A549 (cell line): ENCODE data around the gene RRP15. TPM values are rescaled to one million over a fixed set of nuclear protein-coding genes. Genes with fewer than 3 reads are reported as not detected.

ENCODE experiments used
- ATAC-seq, 2 experiments: fragments of 200-7000 bp in 1 of 2; fragments of >200 bp in 1 of 2; cut with Nextera tagmentation in 1 of 2; cut with Tn5 transposase in 1 of 2; 3 replicates each; pipeline versions ENCODE4 v1.8.0 to v1.9.1; 2018 to 2020; ENCODE audit warnings: mild to moderate bottlenecking in 1 of 2, moderate library complexity in 1 of 2
- CTCF ChIA-PET: fragments of 300-600 bp; sonication (Branson Sonifier 250); formaldehyde crosslinking; extraction: SDS; loops from one replicate; lab custom pipeline; 2021; ENCODE audit warnings: antibody characterized with exemption, inconsistent platforms; lab: Yijun Ruan, JAX
- POLR2A ChIA-PET: fragments of 350-600 bp; formaldehyde crosslinking; extraction: SDS; loops from one replicate; lab custom pipeline; 2021; ENCODE audit warnings: antibody characterized with exemption, inconsistent platforms; lab: Yijun Ruan, JAX
- DNase-seq, 2 experiments: peaks; one replicate each; pipeline versions ENCODE4 v3.0.0 to v3.0.0-alpha.2; 2011 to 2016; ENCODE audit warnings: low read depth in 1 of 2, low spot score in 1 of 2
- FAIRE-seq: peaks from 2 replicates; lab custom pipeline; 2011; peaks lifted over from hg19 to GRCh38; lab: Jason Lieb, UNC
- H3K27ac ChIP-seq, 2 experiments: fragments of >200 bp; sonication (Bioruptor Twin); formaldehyde crosslinking; 3 replicates each; pipeline ENCODE4 v1.5.1; 2016 to 2017
- H3K4me1 ChIP-seq: fragments of >200 bp; sonication (Bioruptor Twin); formaldehyde crosslinking; 3 replicates; pipeline ENCODE4 v1.6.1; 2016
- H3K4me2 ChIP-seq: fragments of >200 bp; sonication (Bioruptor Twin); formaldehyde crosslinking; 3 replicates; pipeline ENCODE4 v1.6.1; 2016
- H3K4me3 ChIP-seq: fragments of >200 bp; sonication (Bioruptor Twin); formaldehyde crosslinking; 3 replicates; pipeline ENCODE4 v1.5.1; 2016
- H3K9me3 ChIP-seq: fragments of >200 bp; sonication (Bioruptor Twin); formaldehyde crosslinking; 3 replicates; pipeline ENCODE4 v1.6.1; 2016
- CBX2 ChIP-seq: fragments of 200-600 bp; sonication (generic); IDR thresholded peaks from 2 replicates; pipeline ENCODE4 v1.6.1; 2016; ENCODE audit warnings: low read depth, mild to moderate bottlenecking, borderline replicate concordance
- CBX8 ChIP-seq: fragments of 200-600 bp; sonication (generic); IDR thresholded peaks from 2 replicates; pipeline ENCODE4 v1.6.1; 2016
- CEBPB ChIP-seq, 2 experiments: fragments of >200 bp in 1 of 2; sonication (Bioruptor Twin) in 1 of 2; formaldehyde crosslinking in 1 of 2; IDR thresholded peaks; 2 replicates each; pipeline ENCODE4 v1.6.1; 2012 to 2016
- EHMT2 ChIP-seq: fragments of 200-600 bp; sonication (generic); IDR thresholded peaks from 2 replicates; pipeline ENCODE4 v1.6.1; 2016; ENCODE audit warnings: antibody characterized with exemption, low read depth, mild to moderate bottlenecking, moderate library complexity
- ESRRA ChIP-seq: fragments of 150-350 bp; IDR thresholded peaks from 2 replicates; pipeline ENCODE4 v1.6.1; 2014; ENCODE audit warnings: mild to moderate bottlenecking, low read length, borderline replicate concordance
- HDAC2 ChIP-seq: fragments of 200-600 bp; sonication (generic); IDR thresholded peaks from 2 replicates; pipeline ENCODE4 v1.6.1; 2016
- HOXA7 ChIP-seq: fragments of 250-450 bp; sonication (Bioruptor Pico); IDR thresholded peaks from 2 replicates; pipeline ENCODE4 v1.5.0; 2020; ENCODE audit warnings: mild to moderate bottlenecking, moderate library complexity
- JUNB ChIP-seq: fragments of >200 bp; sonication (Bioruptor Twin); formaldehyde crosslinking; IDR thresholded peaks from 2 replicates; pipeline ENCODE4 v1.6.1; 2016
- KDM1A ChIP-seq: fragments of 200-600 bp; sonication (generic); IDR thresholded peaks from 2 replicates; pipeline ENCODE4 v1.6.1; 2016; ENCODE audit warnings: low read depth, mild to moderate bottlenecking
- KDM5A ChIP-seq: fragments of 200-600 bp; sonication (generic); IDR thresholded peaks from 2 replicates; pipeline ENCODE4 v1.6.1; 2016; ENCODE audit warnings: antibody characterized with exemption, mild to moderate bottlenecking
- MAFK ChIP-seq: fragments of 450-650 bp; IDR thresholded peaks from 2 replicates; pipeline ENCODE4 v1.6.1; 2014; ENCODE audit not compliant: partially characterized antibody
- POLR2A ChIP-seq: IDR thresholded peaks from 2 replicates; pipeline ENCODE4 v1.6.1; 2012; ENCODE audit warnings: mild to moderate bottlenecking, low read length
- POLR2AphosphoS2 ChIP-seq: conservative IDR thresholded peaks from 2 replicates; pipeline ENCODE4 v1.6.1; 2012; ENCODE audit warnings: low read length, improper control_type of control experiment, inconsistent platforms
- TFCP2L1 ChIP-seq: fragments of 250-450 bp; sonication (Bioruptor Pico); IDR thresholded peaks from 2 replicates; pipeline ENCODE4 v1.5.0; 2021; ENCODE audit warnings: mild to moderate bottlenecking
- ZC3H11A ChIP-seq: fragments of 450-650 bp; IDR thresholded peaks from 2 replicates; pipeline ENCODE4 v1.6.1; 2014; ENCODE audit warnings: antibody characterized with exemption, mild to moderate bottlenecking
- ZSCAN20 ChIP-seq: fragments of 250-450 bp; sonication (Bioruptor Pico); IDR thresholded peaks from 2 replicates; pipeline ENCODE4 v1.8.0; 2022; ENCODE audit warnings: mild to moderate bottlenecking, moderate library complexity
- WGBS: methylation state at CpG from one replicate; pipeline ENCODE4 v1.1.6; 2017; ENCODE audit errors: missing lambda C conversion rate; 5-methylcytosine and 5-hydroxymethylcytosine counted together
- polyA plus RNA-seq, 4 experiments: library from polyadenylated mRNA; depleted of rRNA in 3 of 4; stranded (reverse); fragments of >200 nt; fragmentation: RNase III in 1 of 4; extraction: RNeasy Plus Mini Kit Qiagen cat#74134 plus additional on column Dnase treatment in 1 of 4; gene quantifications; 2 replicates in 3 of 4; 3 replicates in 1 of 4; pipeline ENCODE4 v1.2.3, GENCODE V29; 2011 to 2017
- TF ChIP-seq, protein P1 (sequence below): IDR thresholded peaks from 2 replicates; pipeline ENCODE4 v1.6.1; 2012
- TF ChIP-seq, protein P2 (sequence below): fragments of >200 bp; sonication (Bioruptor Twin); formaldehyde crosslinking; IDR thresholded peaks from 3 replicates; pipeline ENCODE4 v1.5.1; 2016
- TF ChIP-seq, protein P3 (sequence below): IDR thresholded peaks from 2 replicates; pipeline ENCODE4 v1.6.1; 2012
- TF ChIP-seq, protein P4 (sequence below): fragments of >200 bp; sonication (Bioruptor Twin); formaldehyde crosslinking; IDR thresholded peaks from 2 replicates; pipeline ENCODE4 v1.6.1; 2016

Gene RRP15
- polyA plus RNA-seq, 2 of the 4 experiments (the other 2 are of a cell fraction) = 15.6 to 19.5 TPM

DNA sequence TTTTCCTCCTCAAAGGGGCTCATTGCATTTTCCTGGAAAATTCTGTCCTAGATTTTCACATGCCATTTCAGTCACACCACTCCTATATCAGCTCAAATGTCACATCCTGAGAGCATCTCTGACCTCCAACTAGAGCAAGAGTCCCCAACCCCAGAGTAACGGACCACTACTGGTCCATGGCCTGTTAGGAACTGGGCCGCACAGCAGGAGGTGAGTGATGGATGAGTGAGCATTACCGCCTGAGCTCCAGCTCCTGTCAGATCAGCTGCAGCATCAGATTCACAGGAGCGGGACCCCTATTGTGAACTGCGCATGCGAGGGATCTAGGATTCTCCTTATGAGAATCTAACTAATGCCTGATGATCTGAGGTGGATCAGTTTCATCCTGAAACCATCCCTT lies 12.7 kb upstream of the RRP15 start (continued):
- TF ChIP-seq CBX2 (no peak), EHMT2 (no peak), JUNB (no peak)
- TF ChIP-seq, all 56 proteins: peak for 0

DNA sequence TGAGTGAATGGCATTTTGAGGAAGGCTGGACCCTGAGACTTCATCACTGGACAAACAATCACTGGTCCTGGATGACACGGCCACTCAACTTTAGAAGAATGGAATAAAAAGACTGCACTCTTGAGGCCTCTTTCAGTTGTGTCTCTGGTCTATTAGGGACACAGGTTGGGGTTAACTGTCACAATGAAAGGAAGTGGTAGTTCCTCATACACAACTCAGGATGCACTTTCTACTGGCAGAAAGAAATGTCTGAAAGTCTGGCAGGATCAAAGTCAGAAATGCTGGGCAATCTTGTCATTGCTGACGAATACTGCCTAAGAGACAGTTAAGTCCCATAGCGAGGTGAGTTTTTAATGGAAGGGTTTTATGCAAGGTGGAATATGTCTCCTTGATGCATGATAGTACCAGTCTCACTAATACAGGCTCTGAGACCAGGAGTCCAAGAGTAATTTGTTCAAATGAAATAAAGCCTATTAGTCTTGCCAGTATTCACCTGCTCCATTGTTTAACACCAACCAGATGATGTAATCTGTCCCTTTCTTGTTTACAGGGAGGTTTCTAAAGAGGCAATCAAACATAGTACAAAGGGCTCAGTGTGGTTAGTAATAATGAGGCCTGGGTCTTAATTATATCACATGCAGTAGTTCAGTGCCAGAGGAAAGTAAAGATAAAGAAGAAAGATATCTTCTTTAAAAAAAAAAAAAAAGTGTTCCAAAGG lies 11.2 kb upstream of the RRP15 start:
- no peak overlapping the region for H3K4me3 ChIP-seq
- TF ChIP-seq ESRRA = no peak
- TF ChIP-seq CBX8 = no peak
- no peak for TF ChIP-seq POLR2A
- TF ChIP-seq HOXA7 = no peak
- no peak for TF ChIP-seq ZC3H11A
- TF ChIP-seq, protein P1, sequence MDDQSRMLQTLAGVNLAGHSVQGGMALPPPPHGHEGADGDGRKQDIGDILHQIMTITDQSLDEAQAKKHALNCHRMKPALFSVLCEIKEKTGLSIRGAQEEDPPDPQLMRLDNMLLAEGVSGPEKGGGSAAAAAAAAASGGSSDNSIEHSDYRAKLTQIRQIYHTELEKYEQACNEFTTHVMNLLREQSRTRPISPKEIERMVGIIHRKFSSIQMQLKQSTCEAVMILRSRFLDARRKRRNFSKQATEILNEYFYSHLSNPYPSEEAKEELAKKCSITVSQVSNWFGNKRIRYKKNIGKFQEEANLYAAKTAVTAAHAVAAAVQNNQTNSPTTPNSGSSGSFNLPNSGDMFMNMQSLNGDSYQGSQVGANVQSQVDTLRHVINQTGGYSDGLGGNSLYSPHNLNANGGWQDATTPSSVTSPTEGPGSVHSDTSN = no peak
- no peak for TF ChIP-seq KDM5A
- no peak for TF ChIP-seq TFCP2L1 (CRISPR knock-in tag)
- TF ChIP-seq EHMT2 = no peak
- TF ChIP-seq CEBPB (IDR thresholded peaks at IDR 0.05) = no peak
- TF ChIP-seq JUNB = no peak
- no peak overlapping the region for H3K27ac ChIP-seq
- ChIA-PET POLR2A (interaction anchor here (2.4 kb wide), 1 partner anchor 11 kb away, joined by 7 read pairs; the partner anchor contains the start of gene RRP15), CTCF (interaction anchor here (1.1 kb wide), 1 partner anchor 22 kb away, joined by 3 read pairs; no protein-coding TSS in a partner anchor)
- WGBS = 39% methylated on average over 3 of the region's 3 CpGs
- H3K4me1 ChIP-seq = no peaks in the 10 kb centered on the region
- H3K4me2 ChIP-seq = no peak overlapping the region
- FAIRE-seq (no peak), ATAC-seq (no peak), DNase-seq (no peak)
- no peaks in the 10 kb centered on the region for H3K9me3 ChIP-seq

DNA sequence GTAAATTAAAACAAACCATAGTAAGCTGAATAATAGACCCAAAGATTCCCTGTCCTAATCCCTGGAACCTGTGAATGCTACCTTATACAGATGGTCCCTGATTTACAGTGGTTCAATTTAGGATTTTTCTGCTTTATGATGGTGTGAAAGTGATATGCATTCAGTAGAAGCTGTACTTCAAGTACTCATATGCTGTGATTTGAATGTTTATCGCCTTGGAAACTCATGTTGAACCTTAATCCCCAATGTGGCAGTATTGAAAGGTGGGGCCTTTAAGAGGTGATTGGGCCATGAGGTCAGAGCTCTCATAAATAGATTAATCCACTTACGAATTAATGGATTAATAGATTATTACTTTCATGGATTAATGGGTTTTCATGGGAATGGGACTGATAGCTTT lies 10.6 kb upstream of the RRP15 start:
- WGBS = 46% methylated on average over 2 of the region's 2 CpGs
- POLR2A ChIA-PET = interaction anchor here (2.4 kb wide), 1 partner anchor 10 kb away, joined by 7 read pairs; the partner anchor contains the start of gene RRP15
- TF ChIP-seq, protein P2, sequence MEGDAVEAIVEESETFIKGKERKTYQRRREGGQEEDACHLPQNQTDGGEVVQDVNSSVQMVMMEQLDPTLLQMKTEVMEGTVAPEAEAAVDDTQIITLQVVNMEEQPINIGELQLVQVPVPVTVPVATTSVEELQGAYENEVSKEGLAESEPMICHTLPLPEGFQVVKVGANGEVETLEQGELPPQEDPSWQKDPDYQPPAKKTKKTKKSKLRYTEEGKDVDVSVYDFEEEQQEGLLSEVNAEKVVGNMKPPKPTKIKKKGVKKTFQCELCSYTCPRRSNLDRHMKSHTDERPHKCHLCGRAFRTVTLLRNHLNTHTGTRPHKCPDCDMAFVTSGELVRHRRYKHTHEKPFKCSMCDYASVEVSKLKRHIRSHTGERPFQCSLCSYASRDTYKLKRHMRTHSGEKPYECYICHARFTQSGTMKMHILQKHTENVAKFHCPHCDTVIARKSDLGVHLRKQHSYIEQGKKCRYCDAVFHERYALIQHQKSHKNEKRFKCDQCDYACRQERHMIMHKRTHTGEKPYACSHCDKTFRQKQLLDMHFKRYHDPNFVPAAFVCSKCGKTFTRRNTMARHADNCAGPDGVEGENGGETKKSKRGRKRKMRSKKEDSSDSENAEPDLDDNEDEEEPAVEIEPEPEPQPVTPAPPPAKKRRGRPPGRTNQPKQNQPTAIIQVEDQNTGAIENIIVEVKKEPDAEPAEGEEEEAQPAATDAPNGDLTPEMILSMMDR = no peak
- TF ChIP-seq, protein P3, sequence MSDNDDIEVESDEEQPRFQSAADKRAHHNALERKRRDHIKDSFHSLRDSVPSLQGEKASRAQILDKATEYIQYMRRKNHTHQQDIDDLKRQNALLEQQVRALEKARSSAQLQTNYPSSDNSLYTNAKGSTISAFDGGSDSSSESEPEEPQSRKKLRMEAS = no peak
- TF ChIP-seq KDM1A = no peak
- no peak for TF ChIP-seq POLR2AphosphoS2
- no peak for TF ChIP-seq HDAC2
- no peak for TF ChIP-seq MAFK
- TF ChIP-seq KDM5A = no peak
- TF ChIP-seq ZSCAN20 (CRISPR knock-in tag) = no peak
- TF ChIP-seq, protein P4, sequence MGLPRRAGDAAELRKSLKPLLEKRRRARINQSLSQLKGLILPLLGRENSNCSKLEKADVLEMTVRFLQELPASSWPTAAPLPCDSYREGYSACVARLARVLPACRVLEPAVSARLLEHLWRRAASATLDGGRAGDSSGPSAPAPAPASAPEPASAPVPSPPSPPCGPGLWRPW = no peak
- no peak for TF ChIP-seq ESRRA
- Histone ChIP-seq H3K4me3 (no peak overlapping the region), H3K9me3 (no peaks in the 10 kb centered on the region), H3K4me1 (no peaks in the 10 kb centered on the region), H3K27ac (no peak overlapping the region), H3K4me2 (no peak overlapping the region)
- CTCF ChIA-PET = interaction anchor here (1.1 kb wide), 1 partner anchor 21 kb away, joined by 3 read pairs; no protein-coding TSS in a partner anchor
- no peak for ATAC-seq
- DNase-seq = no peak
- no peak for FAIRE-seq
